ENCODE data around the gene MANBA. TPM values are rescaled to one million over a fixed set of nuclear protein-coding genes. Genes with fewer than 3 reads are reported as not detected.
"Not testable (repeated sequence)": the region's sequence is repeated elsewhere in the genome, so short reads cannot be mapped to it uniquely, and the experiment has no call there.

Gene MANBA
- total RNA-seq, 2 donors from 2014 or later = 20.0 to 27.0 TPM

GRCh38 chr4:102726919-102727318 lies 33.8 kb downstream of the MANBA start:
- not testable (repeated sequence) for H3K27ac Mint-ChIP-seq; ATAC-seq; H3K27me3 Mint-ChIP-seq; H3K9me3 ChIP-seq (ENCODE audit: control insufficient read depth, low read length, poor library complexity, severe bottlenecking); H3K36me3 Mint-ChIP-seq (ENCODE audit: low read depth); DNase-seq; H3K4me3 Mint-ChIP-seq
- peaks cover 14% of the 10 kb centered on the region for H3K4me1 Mint-ChIP-seq

- no peak for ATAC-seq
- no peak for DNase-seq
- H3K9me3 ChIP-seq (ENCODE audit: control insufficient read depth, low read length, poor library complexity, severe bottlenecking) = no peaks in the 10 kb centered on the region
- Mint-ChIP-seq H3K27ac (no peak overlapping the region), H3K27me3 (no peaks in the 10 kb centered on the region), H3K4me3 (no peak overlapping the region), H3K4me1 (peaks cover 14% of the 10 kb centered on the region), H3K36me3 (ENCODE audit: low read depth) (peaks cover 2% of the 10 kb centered on the region)
Measured at GRCh38 chr4:102726068-102726467, 34.7 kb downstream of the MANBA start.

- no peaks in the 10 kb centered on the region for H3K9me3 ChIP-seq (ENCODE audit: control insufficient read depth, low read length, poor library complexity, severe bottlenecking)
- no peak overlapping the region for H3K4me3 Mint-ChIP-seq
- H3K4me1 Mint-ChIP-seq = peaks cover 14% of the 10 kb centered on the region
- no peak for DNase-seq
- ATAC-seq = no peak
- H3K27me3 Mint-ChIP-seq = no peaks in the 10 kb centered on the region
- H3K27ac Mint-ChIP-seq = no peak overlapping the region
- H3K36me3 Mint-ChIP-seq (ENCODE audit: low read depth) = peaks cover 2% of the 10 kb centered on the region
Measured at GRCh38 chr4:102725229-102725628, 35.5 kb downstream of the MANBA start.

- Mint-ChIP-seq H3K27me3 (no peaks in the 10 kb centered on the region), H3K4me3 (no peak overlapping the region), H3K4me1 (peaks cover 12% of the 10 kb centered on the region), H3K27ac (peak overlapping the region; percentile 57), H3K36me3 (ENCODE audit: low read depth) (peaks cover 2% of the 10 kb centered on the region)
- ATAC-seq (no peak), DNase-seq (no peak)
- no peaks in the 10 kb centered on the region for H3K9me3 ChIP-seq (ENCODE audit: control insufficient read depth, low read length, poor library complexity, severe bottlenecking)
Measured at GRCh38 chr4:102723511-102723910, 37.3 kb downstream of the MANBA start.

- Mint-ChIP-seq H3K4me1 (peaks cover 13% of the 10 kb centered on the region), H3K27ac (no peak overlapping the region), H3K4me3 (no peak overlapping the region), H3K27me3 (no peaks in the 10 kb centered on the region), H3K36me3 (ENCODE audit: low read depth) (peaks cover 9% of the 10 kb centered on the region)
- ATAC-seq (no peak), DNase-seq (no peak)
- H3K9me3 ChIP-seq (ENCODE audit: control insufficient read depth, low read length, poor library complexity, severe bottlenecking) = no peaks in the 10 kb centered on the region
Measured at GRCh38 chr4:102722740-102723139, 38.0 kb downstream of the MANBA start.

GRCh38 chr4:102718833-102719575 lies 41.8 kb downstream of the MANBA start:
- H3K36me3 Mint-ChIP-seq (ENCODE audit: low read depth); H3K27ac Mint-ChIP-seq; ATAC-seq; H3K4me3 Mint-ChIP-seq; DNase-seq; H3K4me1 Mint-ChIP-seq; H3K27me3 Mint-ChIP-seq; H3K9me3 ChIP-seq (ENCODE audit: control insufficient read depth, low read length, poor library complexity, severe bottlenecking): not testable (repeated sequence)

- H3K4me3 Mint-ChIP-seq = no peak overlapping the region
- no peak overlapping the region for H3K27ac Mint-ChIP-seq
- H3K4me1 Mint-ChIP-seq = peaks cover 7% of the 10 kb centered on the region
- no peaks in the 10 kb centered on the region for H3K9me3 ChIP-seq (ENCODE audit: control insufficient read depth, low read length, poor library complexity, severe bottlenecking)
- no peak for DNase-seq
- no peaks in the 10 kb centered on the region for H3K27me3 Mint-ChIP-seq
- H3K36me3 Mint-ChIP-seq (ENCODE audit: low read depth) = peaks cover 13% of the 10 kb centered on the region
- no peak for ATAC-seq
Measured at GRCh38 chr4:102717448-102718092, 43.2 kb downstream of the MANBA start.

GRCh38 chr4:102715057-102715456 lies 45.7 kb downstream of the MANBA start:
- DNase-seq (no peak), ATAC-seq (no peak)
- no peaks in the 10 kb centered on the region for H3K9me3 ChIP-seq (ENCODE audit: control insufficient read depth, low read length, poor library complexity, severe bottlenecking)
- Mint-ChIP-seq H3K4me3 (no peak overlapping the region), H3K4me1 (peaks cover 7% of the 10 kb centered on the region), H3K27me3 (no peaks in the 10 kb centered on the region), H3K36me3 (ENCODE audit: low read depth) (peaks cover 13% of the 10 kb centered on the region), H3K27ac (no peak overlapping the region)

- not testable (repeated sequence) for H3K27ac Mint-ChIP-seq; DNase-seq; H3K4me1 Mint-ChIP-seq; H3K4me3 Mint-ChIP-seq; H3K27me3 Mint-ChIP-seq; H3K9me3 ChIP-seq (ENCODE audit: control insufficient read depth, low read length, poor library complexity, severe bottlenecking); ATAC-seq
- H3K36me3 Mint-ChIP-seq (ENCODE audit: low read depth) = peaks cover 15% of the 10 kb centered on the region
Measured at GRCh38 chr4:102713774-102714173, 47.0 kb downstream of the MANBA start.

- DNase-seq = no peak
- H3K9me3 ChIP-seq (ENCODE audit: control insufficient read depth, low read length, poor library complexity, severe bottlenecking) = no peaks in the 10 kb centered on the region
- ATAC-seq = no peak
- no peak overlapping the region for H3K27ac Mint-ChIP-seq
- no peak overlapping the region for H3K4me3 Mint-ChIP-seq
- peaks cover 7% of the 10 kb centered on the region for H3K4me1 Mint-ChIP-seq
- H3K27me3 Mint-ChIP-seq = no peaks in the 10 kb centered on the region
- H3K36me3 Mint-ChIP-seq (ENCODE audit: low read depth) = peaks cover 16% of the 10 kb centered on the region
Measured at GRCh38 chr4:102713096-102713495, 47.7 kb downstream of the MANBA start.

GRCh38 chr4:102710986-102711385 lies 49.8 kb downstream of the MANBA start:
- Mint-ChIP-seq H3K4me3 (no peak overlapping the region), H3K27me3 (no peaks in the 10 kb centered on the region), H3K36me3 (ENCODE audit: low read depth) (peaks cover 13% of the 10 kb centered on the region)

GRCh38 chr4:102709060-102709459 lies 51.7 kb downstream of the MANBA start:
- peaks cover 14% of the 10 kb centered on the region for H3K36me3 Mint-ChIP-seq (ENCODE audit: low read depth)
- H3K27ac Mint-ChIP-seq, DNase-seq: not testable (repeated sequence)

More at GRCh38 chr4:102710986-102711385, 49.8 kb downstream of the MANBA start:
- Mint-ChIP-seq H3K4me1 (peaks cover 7% of the 10 kb centered on the region), H3K27ac (no peak overlapping the region)
- no peaks in the 10 kb centered on the region for H3K9me3 ChIP-seq (ENCODE audit: control insufficient read depth, low read length, poor library complexity, severe bottlenecking)
- DNase-seq (no peak), ATAC-seq (no peak)

GRCh38 chr4:102707150-102707549 lies 53.6 kb downstream of the MANBA start:
- ATAC-seq (no peak), DNase-seq (no peak)
- Mint-ChIP-seq H3K27ac (no peak overlapping the region), H3K36me3 (ENCODE audit: low read depth) (peaks cover 11% of the 10 kb centered on the region), H3K27me3 (no peaks in the 10 kb centered on the region), H3K4me3 (no peak overlapping the region), H3K4me1 (peaks cover 3% of the 10 kb centered on the region)
- no peaks in the 10 kb centered on the region for H3K9me3 ChIP-seq (ENCODE audit: control insufficient read depth, low read length, poor library complexity, severe bottlenecking)

More at GRCh38 chr4:102709060-102709459, 51.7 kb downstream of the MANBA start:
- H3K4me3 Mint-ChIP-seq; H3K9me3 ChIP-seq (ENCODE audit: control insufficient read depth, low read length, poor library complexity, severe bottlenecking); H3K4me1 Mint-ChIP-seq; H3K27me3 Mint-ChIP-seq; ATAC-seq: not testable (repeated sequence)
